ENCODE results near the gene FLNC.

The FLNC gene

DNA sequence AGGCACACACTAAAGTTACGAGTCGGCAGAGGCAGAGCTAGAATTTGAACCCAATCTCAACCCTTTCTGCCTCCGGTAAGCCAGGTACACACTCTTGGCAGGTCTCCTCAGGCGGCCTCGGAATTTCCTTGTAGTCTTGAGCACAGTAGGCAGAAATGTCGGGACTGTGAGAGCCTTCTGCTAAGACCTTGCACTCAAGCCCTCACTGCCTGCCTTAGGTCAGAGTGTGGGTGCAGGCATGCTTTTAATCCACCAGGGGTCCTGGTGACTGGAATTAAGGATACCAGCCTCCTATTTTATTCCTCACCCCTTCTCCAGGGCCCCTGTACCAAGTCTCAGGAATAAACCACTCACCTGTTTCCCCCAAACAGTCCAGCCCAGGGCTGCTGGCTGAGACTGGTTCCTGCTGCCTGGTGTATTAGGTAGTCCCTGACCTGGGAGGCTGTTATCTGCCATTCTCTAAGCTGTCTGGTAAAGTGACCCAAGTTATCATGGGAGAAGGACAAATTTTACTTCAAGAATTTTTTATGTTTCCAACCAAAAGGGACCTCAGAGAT lies 33.3 kb downstream of the FLNC start:
- DNase-seq: peak; percentile 59 to 69 (median 66)

DNA sequence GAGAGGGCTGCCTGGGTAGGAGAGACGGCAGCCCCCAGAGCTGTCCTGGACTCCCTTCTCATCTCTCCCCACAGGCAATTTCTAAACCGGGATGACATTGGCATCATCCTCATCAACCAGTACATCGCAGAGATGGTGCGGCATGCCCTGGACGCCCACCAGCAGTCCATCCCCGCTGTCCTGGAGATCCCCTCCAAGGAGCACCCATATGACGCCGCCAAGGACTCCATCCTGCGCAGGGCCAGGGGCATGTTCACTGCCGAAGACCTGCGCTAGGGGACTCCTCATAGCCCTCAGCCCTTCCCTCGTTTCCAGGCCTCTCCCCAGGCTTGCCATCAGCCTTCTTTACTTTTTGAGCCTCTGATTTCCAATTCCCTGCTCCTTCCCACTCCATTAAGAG lies 35.1 kb downstream of the FLNC start:
- no peak for DNase-seq

DNA sequence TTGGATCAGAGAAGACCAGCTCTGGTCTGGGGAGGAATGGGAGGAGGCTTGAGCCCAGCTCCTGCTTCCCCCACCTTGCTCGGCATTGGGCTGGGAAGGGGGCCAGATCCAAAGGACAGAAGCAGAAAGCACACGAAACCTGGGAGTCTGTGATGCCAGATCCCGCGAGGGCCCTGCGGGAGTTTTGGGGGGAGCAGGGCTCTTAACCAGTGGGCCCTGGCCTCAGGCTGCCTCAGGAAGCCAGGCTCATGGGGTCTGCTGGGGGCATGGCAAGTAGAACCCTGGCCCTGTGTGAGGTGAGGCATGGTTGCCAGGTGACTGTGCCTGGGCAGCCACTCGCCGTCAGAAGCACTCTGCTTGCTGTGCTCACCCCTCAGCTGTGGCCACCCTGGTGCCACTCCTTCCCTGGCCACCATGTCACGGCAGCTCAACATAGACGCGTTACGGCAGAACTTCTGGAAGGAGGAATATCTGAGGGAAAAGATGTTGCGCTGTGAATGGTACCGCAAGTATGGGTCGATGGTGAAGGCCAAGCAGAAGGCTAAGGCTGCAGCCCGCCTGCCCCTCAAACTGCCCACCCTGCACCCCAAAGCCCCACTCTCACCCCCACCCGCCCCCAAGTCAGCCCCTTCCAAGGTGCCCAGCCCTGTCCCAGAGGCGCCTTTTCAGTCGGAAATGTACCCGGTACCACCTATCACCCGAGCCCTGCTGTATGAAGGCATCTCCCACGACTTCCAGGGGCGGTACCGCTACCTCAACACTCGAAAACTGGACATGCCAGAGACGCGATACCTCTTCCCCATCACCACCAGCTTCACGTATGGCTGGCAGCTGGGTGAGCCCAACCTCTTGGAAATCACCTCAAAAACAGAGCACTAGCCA lies 36.0 kb downstream of the FLNC start:
- DNase-seq: no peak

DNA sequence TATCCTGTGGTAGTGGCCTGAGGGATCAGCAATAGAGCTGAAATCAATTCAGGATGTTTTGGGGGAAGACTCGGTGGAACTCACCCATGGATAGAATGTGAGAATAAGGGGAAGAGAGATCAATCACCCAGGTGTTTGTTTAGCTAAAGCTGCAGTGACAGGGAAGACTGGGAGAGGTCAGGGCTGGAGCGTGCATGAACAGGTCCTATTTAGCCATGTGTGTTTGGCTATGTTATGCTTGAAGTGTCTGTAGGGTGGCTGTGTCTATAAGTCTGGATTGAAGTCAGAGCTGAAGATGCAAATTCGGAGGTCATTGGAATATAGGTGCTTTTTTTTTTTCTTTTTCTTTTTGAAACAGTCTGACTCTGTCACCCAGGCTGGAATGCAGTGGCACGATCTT lies 37.0 kb downstream of the FLNC start:
- DNase-seq: no peak

DNA sequence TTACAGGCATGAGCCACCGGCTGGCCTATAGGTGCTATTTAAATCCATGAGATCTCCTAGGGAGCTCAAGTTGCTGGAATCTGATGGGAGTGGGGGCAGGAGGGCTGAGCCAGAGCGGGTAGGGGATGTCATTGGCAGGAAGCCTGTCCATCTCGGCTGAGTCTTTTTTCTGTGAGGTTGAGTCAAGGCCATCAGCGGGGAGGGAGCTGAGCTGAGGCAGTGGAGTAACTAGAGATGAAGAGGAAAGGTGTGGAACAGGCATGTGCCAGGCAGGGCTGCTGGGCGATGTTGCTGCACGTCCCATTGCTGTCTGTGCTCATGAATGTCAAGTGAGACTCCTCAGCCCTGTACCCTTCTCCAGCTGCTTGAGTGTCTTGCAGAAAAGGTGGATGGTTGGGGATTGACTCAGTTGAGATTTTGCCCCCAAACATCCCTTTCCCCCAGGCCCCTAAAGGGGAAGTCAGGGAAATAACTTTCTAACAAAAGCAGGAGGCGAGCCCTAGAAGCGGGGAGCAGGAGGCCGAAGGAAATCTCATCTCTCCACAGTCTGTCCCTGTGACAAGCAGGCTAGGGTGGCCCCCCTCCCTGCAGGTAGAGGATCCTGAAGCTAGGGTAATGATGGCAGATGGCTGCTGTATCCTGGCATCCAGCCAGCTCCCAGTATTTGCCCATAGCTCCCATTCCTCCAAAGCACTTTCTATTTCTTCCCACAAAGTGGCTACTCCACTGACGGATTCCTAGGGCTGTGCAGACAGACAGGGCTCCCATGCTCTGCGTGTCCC lies 37.8 kb downstream of the FLNC start:
- peak in 1 of 4 experiments; percentile 23 for DNase-seq

DNA sequence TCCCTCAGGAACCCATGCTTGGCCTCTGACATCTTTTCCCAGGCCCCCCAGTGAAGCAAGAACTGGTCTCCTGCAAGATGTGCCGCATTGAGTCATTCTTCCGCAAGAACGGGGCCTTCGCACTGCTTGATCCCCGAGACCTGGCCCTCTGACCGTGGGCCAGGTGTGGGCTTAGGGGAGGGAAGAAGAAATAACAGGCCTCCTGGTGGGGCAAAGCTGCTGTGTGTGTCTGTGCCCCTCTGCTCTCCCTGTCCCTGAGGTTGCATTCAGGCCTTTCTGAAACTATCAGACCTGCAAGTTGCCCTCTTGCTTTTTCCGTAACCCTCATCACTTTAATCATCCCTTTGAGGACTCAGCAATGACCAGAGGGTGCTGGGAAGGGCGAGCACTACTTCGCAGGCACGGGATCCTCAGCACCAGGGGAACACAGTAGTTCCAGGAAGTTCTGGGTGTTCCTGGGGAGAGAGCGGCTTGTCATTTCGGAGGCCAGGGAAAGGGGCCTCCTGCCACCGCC lies 38.5 kb downstream of the FLNC start:
- DNase-seq: peak in 2 of 4 experiments; percentile 36 to 43

DNA sequence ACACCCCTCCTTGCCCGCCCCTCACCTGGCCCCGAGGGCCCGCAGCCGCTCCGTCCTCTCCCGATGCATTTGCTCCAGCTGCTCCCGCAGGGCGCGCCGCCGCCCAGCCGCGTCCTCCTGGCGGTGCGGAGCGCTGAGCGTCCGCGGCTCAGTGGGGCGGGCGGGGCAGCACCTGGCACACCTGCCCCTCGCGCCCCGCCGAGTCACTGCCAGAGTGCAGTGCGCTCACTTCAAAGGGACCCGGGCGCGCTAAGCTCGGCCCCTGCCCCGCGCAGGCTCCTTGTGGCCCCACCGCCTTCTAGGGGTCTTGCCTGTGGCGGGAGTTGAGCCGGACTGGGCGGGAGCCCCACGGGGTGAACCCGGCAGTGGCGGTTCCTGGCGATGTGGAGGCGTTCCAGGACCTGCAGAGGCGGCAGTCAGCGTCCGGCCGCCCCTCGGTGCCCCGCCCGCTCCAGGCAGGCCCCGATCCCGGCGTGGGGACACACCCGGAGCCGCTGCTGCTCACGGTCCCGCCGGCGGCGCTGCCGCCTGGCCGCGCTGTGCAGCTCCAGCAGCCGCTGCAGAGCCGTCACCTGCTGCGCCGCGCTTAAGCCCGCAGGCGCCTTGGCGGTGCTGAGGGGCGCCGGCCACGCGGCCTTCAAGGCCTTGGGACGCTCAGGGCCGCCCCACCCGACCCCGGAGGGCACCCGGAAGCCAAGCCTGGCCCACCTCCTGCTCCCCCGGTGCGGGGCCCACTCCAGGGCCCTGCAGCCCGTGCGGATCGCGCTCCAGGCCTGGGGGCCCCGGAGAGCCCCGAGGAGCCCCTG lies 39.1 kb downstream of the FLNC start:
- peak; percentile 39 to 76 (median 60) for DNase-seq

DNA sequence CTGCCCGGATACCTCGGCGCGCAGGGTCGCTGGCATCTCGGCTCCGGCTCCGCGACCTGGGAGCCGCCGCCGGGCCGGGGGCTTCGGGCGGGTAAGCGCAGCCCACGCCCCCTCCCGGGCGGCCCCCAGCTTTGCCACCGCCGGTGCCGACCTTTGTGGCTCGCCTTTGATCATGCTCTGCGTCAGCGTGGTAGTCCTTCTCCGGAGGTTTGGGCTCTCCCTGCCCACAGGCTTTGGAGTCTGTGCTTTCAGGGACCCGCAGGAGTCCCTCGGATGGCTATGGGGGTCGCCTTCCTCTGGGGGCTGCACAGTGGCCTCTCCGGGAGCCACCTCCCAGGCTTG lies 39.7 kb downstream of the FLNC start:
- DNase-seq: no peak

DNA sequence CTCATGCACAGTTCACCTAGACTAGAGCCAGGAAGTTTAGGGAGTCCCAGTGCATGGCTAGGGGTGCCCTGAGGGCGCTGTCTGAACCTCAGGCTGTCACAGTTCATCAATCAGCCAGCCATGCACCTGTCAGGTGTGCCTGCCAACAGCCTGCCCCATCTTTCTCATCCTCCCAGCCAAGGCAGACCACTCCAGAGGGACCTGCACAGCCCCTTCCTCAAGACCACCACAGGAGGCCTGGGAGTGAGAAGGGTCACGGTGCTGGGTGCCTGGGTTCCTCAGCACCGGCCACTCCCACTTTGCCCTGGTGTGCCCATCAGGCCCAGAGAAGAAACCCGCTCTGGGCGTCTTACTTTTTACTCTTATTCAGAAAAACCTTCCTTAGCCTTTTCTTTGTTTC lies 40.8 kb downstream of the FLNC start:
- DNase-seq: no peak

DNA sequence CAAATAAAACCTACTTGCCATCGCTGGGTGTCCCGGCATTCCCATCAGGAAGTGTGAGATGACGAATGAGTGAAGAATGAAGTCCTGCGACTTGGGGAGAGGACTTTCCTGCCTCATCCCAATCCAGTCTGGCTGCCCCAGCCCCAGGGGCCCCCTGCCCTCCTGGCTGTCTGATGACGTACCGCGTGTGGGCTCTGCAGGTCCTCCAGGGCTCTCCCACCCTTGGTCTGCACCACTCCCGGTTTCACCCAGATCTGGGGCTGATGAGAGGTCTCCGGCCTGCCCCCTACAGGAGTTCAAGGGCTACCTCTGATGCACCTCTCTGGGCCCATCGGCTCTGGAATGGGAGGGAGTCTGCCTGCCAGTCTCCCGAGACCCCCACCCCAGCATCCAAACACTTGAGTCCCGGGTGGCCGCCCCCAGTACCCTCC lies 42.2 kb downstream of the FLNC start:
- DNase-seq: no peak

DNA sequence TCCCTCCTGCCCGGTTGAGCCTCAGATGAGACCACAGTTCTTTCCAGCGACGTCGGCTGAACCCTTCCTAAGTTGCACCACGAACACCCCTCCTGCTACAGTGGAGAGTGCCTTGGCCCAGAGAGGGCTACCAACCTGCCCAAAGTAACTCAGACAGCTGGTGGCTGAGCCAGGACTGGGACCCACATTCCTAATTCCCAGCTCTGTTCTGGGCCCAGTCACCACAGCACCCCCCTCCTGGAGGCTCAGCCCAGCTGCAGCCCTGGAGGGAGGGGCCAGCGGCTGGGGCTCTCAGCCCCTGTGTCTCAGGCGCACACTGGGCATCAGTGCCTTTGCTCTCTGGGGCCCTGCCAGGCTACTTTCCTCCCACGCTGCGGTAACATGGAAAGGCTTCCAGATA lies 43.0 kb downstream of the FLNC start:
- no peak for DNase-seq

DNA sequence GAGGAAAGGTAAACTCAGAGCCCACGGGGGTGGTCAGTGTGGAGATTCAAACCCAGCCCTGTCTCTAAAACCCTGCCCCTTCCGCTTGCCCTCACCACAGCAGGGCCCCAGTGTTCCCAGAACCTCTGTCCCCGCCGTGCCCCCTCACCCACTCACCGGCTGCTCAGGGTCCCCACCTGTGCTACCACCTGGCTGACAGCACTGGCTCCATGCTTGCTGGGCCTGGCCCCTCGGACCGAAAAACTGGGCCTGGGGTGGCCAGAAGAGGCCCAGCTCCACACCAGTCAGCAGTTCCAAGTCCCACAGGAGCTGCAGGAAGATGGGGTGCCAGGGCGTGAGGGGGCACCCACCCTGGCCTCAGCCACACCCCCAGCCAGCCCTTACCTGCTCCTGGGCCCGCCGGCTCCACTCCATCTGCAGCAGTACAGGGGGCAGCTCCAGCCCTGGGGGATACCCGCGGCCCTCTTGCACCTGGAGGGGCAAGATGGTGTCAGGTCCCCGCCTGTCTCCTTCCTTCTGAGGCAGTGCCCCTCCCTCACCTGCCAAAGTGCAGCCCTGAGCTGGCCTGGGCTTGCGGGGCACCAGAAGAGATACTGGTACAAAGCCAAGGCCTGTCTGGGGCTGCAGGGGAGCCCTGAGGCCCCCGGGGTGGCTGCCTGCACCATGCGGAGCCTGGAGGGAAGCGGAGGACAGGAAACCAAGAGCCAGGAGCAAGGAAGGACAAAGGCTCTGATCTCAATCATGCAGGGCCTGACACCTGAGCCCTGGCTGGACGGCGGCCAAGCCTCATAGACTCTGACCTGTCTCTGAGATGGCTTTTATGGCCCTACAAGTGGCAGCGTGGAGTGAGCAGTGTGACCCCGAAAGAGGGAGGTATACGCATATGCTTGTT lies 44.2 kb downstream of the FLNC start:
- no peak for DNase-seq

DNA sequence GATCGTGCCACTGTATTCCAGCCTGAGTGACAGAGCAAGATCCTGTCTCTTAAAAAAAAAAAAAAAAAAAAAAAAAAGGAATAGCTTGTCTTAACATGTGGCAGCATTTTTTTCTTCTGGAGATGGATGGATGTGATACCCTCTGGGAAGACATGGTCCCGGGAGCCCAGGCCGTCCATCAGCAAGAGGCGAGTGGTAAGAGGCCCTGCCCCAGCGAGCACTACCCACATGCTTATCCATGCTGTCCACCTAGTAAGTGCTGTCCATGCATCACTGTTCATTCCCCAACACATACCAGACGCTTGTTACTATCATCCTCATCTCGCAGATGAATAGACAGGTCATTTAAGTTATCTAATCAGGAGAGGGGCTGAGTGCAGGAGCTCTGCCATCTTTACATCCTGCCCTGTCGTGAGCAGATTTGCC lies 45.3 kb downstream of the FLNC start:
- no peak for DNase-seq

DNA sequence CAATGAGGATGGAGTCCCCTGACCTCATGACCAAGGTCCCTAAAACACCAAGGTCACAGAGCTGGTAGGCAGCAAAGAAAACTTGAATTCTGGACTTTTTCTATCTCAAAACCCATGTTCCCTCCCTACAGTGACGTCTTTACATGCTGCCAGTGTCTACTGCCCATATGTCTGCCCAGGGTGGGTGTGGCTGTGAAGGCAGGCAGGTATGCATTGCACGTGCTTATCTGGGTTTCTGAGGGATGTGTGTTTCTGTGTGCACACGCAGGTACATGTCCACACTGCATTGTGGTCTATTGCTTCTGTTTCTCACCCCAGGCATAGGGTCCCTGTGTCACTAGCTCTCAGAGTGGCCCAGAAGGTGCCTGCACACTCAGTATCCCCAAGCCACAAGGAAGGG lies 45.9 kb downstream of the FLNC start:
- no peak for DNase-seq

DNA sequence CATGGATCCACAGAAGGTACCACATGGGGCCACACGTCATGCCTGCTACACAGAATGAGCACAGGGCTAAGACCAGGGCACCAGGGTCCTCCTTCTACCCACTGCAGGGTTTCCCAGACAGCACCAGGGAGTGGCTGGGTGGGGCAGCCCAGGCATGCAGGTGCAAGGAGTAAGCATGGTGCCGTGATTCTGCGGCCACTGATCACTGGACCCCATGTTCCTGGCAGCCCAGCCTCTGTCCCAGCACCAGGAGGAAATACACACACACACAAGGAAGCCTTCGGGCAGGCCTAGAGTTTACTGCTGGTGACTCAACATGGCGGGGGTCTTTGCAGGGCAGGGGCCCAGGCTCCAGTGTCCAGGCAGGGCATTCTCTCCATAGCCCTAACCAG lies 46.4 kb downstream of the FLNC start:
- DNase-seq: no peak

DNA sequence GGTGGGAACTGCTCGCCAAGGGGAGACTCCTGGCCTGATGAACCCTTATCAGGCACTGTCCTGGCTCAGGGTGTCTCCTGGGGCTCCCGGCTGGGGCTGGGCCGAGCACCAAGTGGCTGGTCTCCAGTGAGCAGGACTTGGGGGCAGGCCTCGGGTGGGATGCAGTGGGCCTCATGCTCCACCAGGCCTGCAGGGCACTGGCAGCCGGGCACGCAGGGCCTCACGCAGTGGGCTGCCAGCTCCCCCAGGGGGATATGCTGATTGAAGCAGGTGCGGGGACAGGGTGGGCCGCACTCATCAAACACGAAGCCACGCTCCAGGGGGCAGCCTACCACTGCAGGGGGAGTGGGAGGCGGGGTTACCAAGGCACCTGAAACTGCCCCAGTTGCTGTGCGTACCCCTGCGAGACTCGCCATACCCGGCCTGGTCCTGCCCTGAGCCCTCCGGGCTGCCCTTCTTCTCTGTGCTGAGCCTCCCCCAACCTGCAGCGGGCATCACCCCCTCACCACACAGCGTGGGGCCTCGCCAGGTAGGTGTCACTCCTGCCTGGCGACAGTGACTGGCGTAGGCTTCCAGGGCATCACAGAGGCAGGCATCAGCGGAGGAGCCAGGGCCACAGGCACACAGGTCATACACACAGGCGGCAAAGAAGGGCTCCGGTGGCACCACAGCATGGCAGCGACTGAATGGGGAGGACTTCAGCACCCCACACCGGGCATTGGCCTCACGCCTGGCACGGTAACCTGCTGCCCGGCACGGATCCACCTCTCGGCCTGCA lies 47.0 kb downstream of the FLNC start:
- DNase-seq: no peak

DNA sequence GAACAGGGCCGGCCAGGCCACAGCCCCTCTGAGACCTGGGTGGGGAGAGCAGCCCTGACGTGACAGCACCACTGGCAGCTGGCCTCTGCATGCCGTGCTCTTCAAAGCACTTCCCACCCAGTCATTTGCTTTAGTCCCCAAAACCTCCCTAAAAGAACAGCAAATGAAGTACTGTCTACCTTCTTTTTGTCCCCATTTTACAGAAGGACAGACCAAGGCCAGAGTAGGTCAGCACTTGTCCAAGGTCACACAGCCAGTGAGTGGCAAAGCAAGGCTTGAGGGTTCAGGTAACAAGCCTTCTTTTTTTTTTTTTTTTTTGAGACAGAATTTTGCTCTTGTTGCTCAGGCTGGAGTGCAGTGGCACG lies 47.5 kb downstream of the FLNC start:
- no peak for DNase-seq

DNA sequence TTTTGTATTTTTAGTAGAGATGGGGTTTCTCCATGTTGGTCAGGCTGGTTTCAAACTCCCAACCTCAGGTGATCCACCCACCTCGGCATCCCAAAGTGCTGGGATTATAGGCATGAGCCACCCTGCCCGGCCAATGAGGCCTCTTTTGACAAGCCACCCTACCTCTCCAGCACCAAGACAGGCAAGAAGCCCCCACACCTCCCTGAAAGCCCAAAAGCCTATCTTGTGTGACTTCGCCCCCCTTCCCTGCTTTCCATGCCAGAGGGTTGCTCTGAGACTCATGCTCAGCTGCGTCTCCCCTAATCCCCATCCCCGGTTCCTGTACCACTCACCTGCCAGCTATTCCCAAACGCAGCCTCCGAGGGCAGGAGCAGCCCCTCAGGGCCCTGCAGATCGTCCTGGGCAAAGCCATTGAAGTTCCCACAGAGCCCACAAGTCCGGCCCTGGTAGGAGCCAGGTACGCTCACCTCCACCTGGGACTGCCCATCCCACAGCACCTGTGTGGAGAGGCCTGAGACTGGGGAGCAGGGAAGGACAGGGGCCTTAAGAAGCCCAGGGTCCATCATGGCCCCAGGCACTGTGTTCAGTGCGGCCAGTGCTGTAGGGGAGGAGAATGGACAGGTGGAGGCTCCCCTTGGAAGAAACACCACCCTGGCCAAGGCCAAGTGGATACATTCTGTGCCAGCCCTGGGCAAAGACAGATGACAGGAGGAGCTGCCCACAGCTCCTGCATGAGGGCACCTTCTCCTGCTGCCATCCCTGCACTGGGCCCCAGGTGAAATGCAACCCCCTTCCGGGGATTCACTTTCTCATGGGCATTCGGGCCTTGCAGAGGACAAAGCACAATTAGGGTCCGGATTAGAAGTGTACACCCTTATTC lies 48.3 kb downstream of the FLNC start:
- DNase-seq: no peak

DNA sequence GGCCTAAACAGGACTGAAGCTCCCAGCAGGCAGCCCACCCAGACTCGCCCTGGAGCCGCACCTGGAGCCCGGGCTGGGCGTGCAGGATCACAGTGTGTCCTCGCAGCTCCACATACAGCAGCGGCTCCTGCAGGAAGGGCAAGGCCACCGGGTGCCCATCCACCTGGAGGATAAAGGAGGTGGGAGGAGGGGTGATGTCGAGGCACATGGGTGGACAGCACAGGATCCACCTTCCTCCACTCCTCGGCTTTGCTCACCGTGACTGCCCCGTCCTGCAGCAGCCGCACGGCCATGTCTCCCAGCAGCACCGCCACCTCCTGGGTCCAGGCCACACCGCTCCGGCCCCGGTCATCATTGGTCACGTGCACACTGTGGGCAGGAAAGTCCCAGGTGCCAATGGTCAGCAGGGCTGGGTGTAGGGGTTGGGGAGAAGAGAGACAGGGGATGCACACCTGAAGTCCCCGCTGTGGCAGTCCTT lies 49.3 kb downstream of the FLNC start:
- no peak for DNase-seq

Data from suppressor macrophage (primary cell).